ENCODE measurements around the gene SCOC. TPM values are rescaled to one million over a fixed set of nuclear protein-coding genes. Genes with fewer than 3 reads are reported as not detected.

Gene SCOC
- total RNA-seq, 2 experiments from 2014 or later, result 5.9 to 6.8 TPM

DNA sequence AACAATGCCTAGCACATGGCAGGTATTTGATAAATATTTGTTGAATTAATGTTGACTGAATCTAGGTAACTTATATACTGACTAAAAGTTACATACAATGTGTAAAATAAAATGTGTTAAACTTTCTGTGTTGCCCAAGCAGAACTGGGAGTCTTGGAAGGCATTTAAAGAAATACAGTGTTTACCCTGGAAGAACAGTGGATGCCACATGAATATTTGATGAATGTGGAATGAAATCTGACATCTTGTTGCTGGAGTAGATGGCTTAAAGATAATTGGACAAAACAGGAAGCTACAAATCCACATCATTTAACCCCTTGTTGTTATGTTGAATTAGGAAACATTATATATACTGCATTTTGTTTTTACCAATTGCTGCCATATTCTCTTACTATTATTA lies 39.9 kb upstream of the SCOC start:
- ChIA-PET POLR2A (no interaction called here), CTCF (no interaction called here)
- Mint-ChIP-seq H3K4me3 (no peak overlapping the region), H3K4me1 (ENCODE audit: low read depth) (no peaks in the 10 kb centered on the region), H3K36me3 (ENCODE audit: low read depth) (no peaks in the 10 kb centered on the region), H3K9me3 (no peaks in the 10 kb centered on the region), H3K27ac (no peak overlapping the region), H3K27me3 (peaks cover 4% of the 10 kb centered on the region)
- no peaks in the 10 kb centered on the region for H3K36me3 ChIP-seq (ENCODE audit: insufficient read depth, low read length)
- ATAC-seq (ENCODE audit: poor library complexity), result no peak
- no peaks in the 10 kb centered on the region for H3K9me3 ChIP-seq (ENCODE audit: control insufficient read depth in 1 of 2, insufficient read depth in 1 of 2, low read length in 2 of 2)
- intact Hi-C loops (cut with DNase I, micrococcal nuclease), result no loop called here
- no peak overlapping the region for H3K27ac ChIP-seq (ENCODE audit: low read depth in 1 of 2, low read length in 2 of 2)
- H3K27me3 ChIP-seq (ENCODE audit: control insufficient read depth in 1 of 2, insufficient read depth in 2 of 2, low read length in 2 of 2), result no peaks in the 10 kb centered on the region
- no peak for DNase-seq
- TF ChIP-seq CTCF (IDR thresholded peaks at IDR 0.05), result no peak
- no peaks in the 10 kb centered on the region for H3K4me1 ChIP-seq (ENCODE audit: insufficient read depth, low read length)
- H3K4me3 ChIP-seq (ENCODE audit: low read length), result no peak overlapping the region

- CTCF ChIA-PET, result no interaction called here
- Histone ChIP-seq H3K4me1 (ENCODE audit: insufficient read depth, low read length) (no peaks in the 10 kb centered on the region), H3K36me3 (ENCODE audit: insufficient read depth, low read length) (no peaks in the 10 kb centered on the region), H3K27me3 (ENCODE audit: control insufficient read depth in 1 of 2, insufficient read depth in 2 of 2, low read length in 2 of 2) (no peaks in the 10 kb centered on the region), H3K4me3 (ENCODE audit: low read length) (no peak overlapping the region), H3K9me3 (ENCODE audit: control insufficient read depth in 1 of 2, insufficient read depth in 1 of 2, low read length in 2 of 2) (no peaks in the 10 kb centered on the region), H3K27ac (ENCODE audit: low read depth in 1 of 2, low read length in 2 of 2) (no peak overlapping the region)
- DNase-seq (no peak), ATAC-seq (ENCODE audit: poor library complexity) (no peak)
- Mint-ChIP-seq H3K9me3 (no peaks in the 10 kb centered on the region), H3K4me3 (no peak overlapping the region), H3K27me3 (peaks cover 4% of the 10 kb centered on the region), H3K27ac (no peak overlapping the region), H3K36me3 (ENCODE audit: low read depth) (no peaks in the 10 kb centered on the region), H3K4me1 (ENCODE audit: low read depth) (no peaks in the 10 kb centered on the region)
- intact Hi-C loops (cut with DNase I, micrococcal nuclease), result no loop called here
- no peak for TF ChIP-seq CTCF (IDR thresholded peaks at IDR 0.05)
- POLR2A ChIA-PET, result no interaction called here
Observed at GRCh38 chr4:140335076-140335475, 38.4 kb upstream of the SCOC start.

DNA sequence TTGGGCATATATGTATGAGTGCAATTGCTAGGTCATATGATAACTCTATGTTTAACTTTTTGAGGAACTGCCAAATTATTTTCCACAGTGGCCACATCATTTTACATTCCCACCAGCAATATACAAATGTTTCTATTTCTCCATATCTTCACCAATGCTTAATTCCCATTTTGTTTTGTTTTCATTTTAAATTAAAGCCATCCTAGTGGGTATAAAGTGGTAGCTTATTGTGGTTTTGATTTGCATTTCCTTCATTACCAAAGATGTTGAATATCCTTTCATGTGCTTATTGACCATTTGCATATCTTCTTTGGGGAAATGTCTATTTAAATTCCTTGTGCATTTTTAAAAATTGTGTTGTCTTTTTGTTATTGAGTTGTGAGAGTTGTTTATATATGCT lies 36.7 kb upstream of the SCOC start:
- no peak for DNase-seq
- CTCF ChIA-PET, result no interaction called here
- TF ChIP-seq CTCF (IDR thresholded peaks at IDR 0.05), result no peak
- Mint-ChIP-seq H3K4me3 (no peak overlapping the region), H3K27ac (no peak overlapping the region), H3K4me1 (ENCODE audit: low read depth) (no peaks in the 10 kb centered on the region), H3K27me3 (peaks cover 15% of the 10 kb centered on the region), H3K9me3 (no peaks in the 10 kb centered on the region), H3K36me3 (ENCODE audit: low read depth) (no peaks in the 10 kb centered on the region)
- Histone ChIP-seq H3K36me3 (ENCODE audit: insufficient read depth, low read length) (no peaks in the 10 kb centered on the region), H3K4me3 (ENCODE audit: low read length) (no peak overlapping the region), H3K27ac (ENCODE audit: low read depth in 1 of 2, low read length in 2 of 2) (no peak overlapping the region), H3K4me1 (ENCODE audit: insufficient read depth, low read length) (no peaks in the 10 kb centered on the region), H3K9me3 (ENCODE audit: control insufficient read depth in 1 of 2, insufficient read depth in 1 of 2, low read length in 2 of 2) (no peaks in the 10 kb centered on the region), H3K27me3 (ENCODE audit: control insufficient read depth in 1 of 2, insufficient read depth in 2 of 2, low read length in 2 of 2) (no peaks in the 10 kb centered on the region)
- POLR2A ChIA-PET, result no interaction called here
- intact Hi-C loops (cut with DNase I, micrococcal nuclease), result no loop called here
- no peak for ATAC-seq (ENCODE audit: poor library complexity)

Measured in CD4-positive, alpha-beta T cell (primary cell).